HG03565 (cell line): ENCODE data around the gene QSOX1.
"Not testable (repeated sequence)": the region's sequence is repeated elsewhere in the genome, so short reads cannot be mapped to it uniquely, and the experiment has no call there.

Source experiments
- ATAC-seq: cut with Tn5 transposase; IDR thresholded peaks from one replicate; pipeline ENCODE4 v1.9.1; 2021; ENCODE audit warnings: mild to moderate bottlenecking, moderate library complexity; ENCODE audit not compliant: unreplicated experiment

The QSOX1 gene

GRCh38 chr1:180186831-180187230 is 32.2 kb downstream of the QSOX1 start:
- ATAC-seq, result no peak

GRCh38 chr1:180187626-180188025 is 33.0 kb downstream of the QSOX1 start:
- ATAC-seq, result no peak

GRCh38 chr1:180188091-180188506 is 33.4 kb downstream of the QSOX1 start:
- ATAC-seq, result no peak

- no peak for ATAC-seq
Measured at GRCh38 chr1:180188684-180189175, 34.1 kb downstream of the QSOX1 start.

GRCh38 chr1:180190091-180190490 is 35.4 kb downstream of the QSOX1 start:
- ATAC-seq, result no peak

- no peak for ATAC-seq
Measured at GRCh38 chr1:180192172-180192571, 37.5 kb downstream of the QSOX1 start.

GRCh38 chr1:180193141-180194047 is 38.7 kb downstream of the QSOX1 start:
- no peak for ATAC-seq

- no peak for ATAC-seq
Measured at GRCh38 chr1:180194048-180194425, 39.4 kb downstream of the QSOX1 start.

- no peak for ATAC-seq
Measured at GRCh38 chr1:180194546-180195207, 40.0 kb downstream of the QSOX1 start.

- no peak for ATAC-seq
Measured at GRCh38 chr1:180195401-180195800, 40.7 kb downstream of the QSOX1 start.

- ATAC-seq, result no peak
Measured at GRCh38 chr1:180195916-180196315, 41.2 kb downstream of the QSOX1 start.

GRCh38 chr1:180196436-180197003 is 41.9 kb downstream of the QSOX1 start:
- ATAC-seq, result no peak

GRCh38 chr1:180197231-180197630 is 42.6 kb downstream of the QSOX1 start:
- no peak for ATAC-seq

GRCh38 chr1:180198196-180198595 is 43.5 kb downstream of the QSOX1 start:
- no peak for ATAC-seq

- no peak for ATAC-seq
Measured at GRCh38 chr1:180198611-180199010, 43.9 kb downstream of the QSOX1 start.

GRCh38 chr1:180199018-180199417 is 44.3 kb downstream of the QSOX1 start:
- no peak for ATAC-seq

- no peak for ATAC-seq
Measured at GRCh38 chr1:180201451-180202200, 47.0 kb downstream of the QSOX1 start.

- ATAC-seq, result not testable (repeated sequence)
Measured at GRCh38 chr1:180202588-180202987, 47.9 kb downstream of the QSOX1 start.

GRCh38 chr1:180204231-180204630 is 49.6 kb downstream of the QSOX1 start:
- ATAC-seq, result no peak

- no peak for ATAC-seq
Measured at GRCh38 chr1:180206581-180206980, 51.9 kb downstream of the QSOX1 start.

GRCh38 chr1:180208264-180208663 is 53.6 kb downstream of the QSOX1 start:
- ATAC-seq, result no peak
